Posterior cingulate gyrus (tissue), 11 donors: ENCODE measurements around the gene SPRYD7.

Experiments
- DNase-seq, 10 donors: peaks; one replicate each; pipeline versions ENCODE4 v3.0.0 to v3.0.0-alpha.2; 2020 to 2021; ENCODE audit warnings: mixed read lengths in 3 of 10
- intact Hi-C: fragments of 100-400 bp; cut with DNase I; formaldehyde crosslinking; loops from one replicate; pipeline ENCODE4 v1.15.1; 2023

Gene SPRYD7

DNA sequence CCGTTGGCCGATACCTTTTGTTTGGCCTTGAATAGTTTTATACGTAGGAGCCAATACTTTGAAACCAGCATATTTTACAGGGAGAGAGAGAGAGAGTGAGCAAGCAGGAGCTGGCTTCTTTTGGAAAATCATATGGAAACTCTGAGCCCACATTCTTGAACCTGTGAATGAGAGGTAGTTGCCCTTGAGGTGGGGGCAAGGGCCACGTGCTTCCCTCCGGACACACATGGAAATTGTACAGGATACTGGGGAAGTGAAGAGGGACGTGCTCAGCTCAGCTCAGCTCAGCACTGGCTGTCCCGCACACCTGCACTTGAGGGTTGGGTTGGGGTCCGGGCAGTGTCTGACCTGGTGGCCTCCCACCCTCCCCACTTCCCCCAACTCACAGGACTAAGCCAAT lies 68.3 kb downstream of the SPRYD7 start:
- DNase-seq: no peak
- intact Hi-C loops: no loop called here

DNA sequence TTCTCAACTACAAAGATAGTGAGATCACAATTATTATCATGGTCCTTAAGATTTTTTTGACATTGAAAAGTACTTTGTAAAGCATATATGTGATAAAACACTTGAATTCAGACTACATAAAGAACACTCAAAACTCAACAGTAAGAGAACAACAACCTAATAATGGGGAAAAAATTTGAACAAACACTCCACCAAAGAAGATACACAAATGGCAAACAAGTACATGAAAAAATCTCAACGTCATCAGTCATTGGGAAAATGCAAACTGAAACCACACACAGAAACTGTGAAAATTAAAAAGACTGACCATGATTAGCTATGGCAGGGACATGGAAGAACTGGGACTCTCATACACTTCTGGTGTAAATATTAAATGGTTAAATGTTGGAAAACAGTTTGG lies 70.9 kb downstream of the SPRYD7 start:
- DNase-seq: no peak
- intact Hi-C loops: no loop called here

GRCh38 chr13:49864509-49864908 lies 71.6 kb downstream of the SPRYD7 start:
- DNase-seq: no peak
- intact Hi-C loops: no loop called here
